Suprapubic skin (tissue), 4 donors: ENCODE measurements around the gene PRMT3.
"Not testable (repeated sequence)": the region's sequence is repeated elsewhere in the genome, so short reads cannot be mapped to it uniquely, and the experiment has no call there.

Experiments
- POLR2A ChIP-seq, 2 donors: fragments of 450-650 bp; IDR thresholded peaks; one replicate each; pipeline ENCODE4 v1.6.1; 2017; ENCODE audit warnings: antibody characterized with exemption in 2 of 2, mild to moderate bottlenecking in 2 of 2, moderate library complexity in 2 of 2
- POLR2AphosphoS5 ChIP-seq, 3 donors: sonication (generic); formaldehyde crosslinking; IDR thresholded peaks; one replicate each; pipeline ENCODE4 v1.6.1; 2017; ENCODE audit warnings: antibody characterized with exemption in 3 of 3

DNA sequence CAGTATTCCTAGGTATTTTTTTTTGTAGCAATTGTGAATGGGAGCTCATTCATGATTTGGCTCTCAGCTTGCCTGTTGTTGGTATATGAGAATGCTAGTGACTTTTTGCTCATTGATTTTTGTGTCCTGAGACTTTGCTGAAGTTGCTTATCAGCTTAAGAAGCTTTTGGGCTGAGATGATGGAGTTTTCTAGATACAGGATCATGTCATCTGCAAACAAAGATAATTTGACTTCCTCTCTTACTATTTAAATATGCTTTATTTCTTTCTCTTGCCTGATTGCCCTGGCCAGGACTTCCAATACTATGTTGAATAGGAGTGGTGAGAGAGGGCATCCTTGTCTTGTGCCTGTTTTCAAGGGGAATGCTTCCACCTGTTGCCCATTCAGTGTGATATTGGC, 84.4 kb downstream of the PRMT3 start:
- not testable (repeated sequence) for TF ChIP-seq POLR2A, POLR2AphosphoS5 (IDR thresholded peaks at IDR 0.05)
